HL-60 (cell line): ENCODE measurements around the gene CTIF.

ENCODE experiments used
- GABPA ChIP-seq: IDR thresholded peaks from 2 replicates; pipeline ENCODE4 v1.6.1; 2012; ENCODE audit warnings: low read depth
- POLR2AphosphoS5 ChIP-seq: IDR thresholded peaks from 2 replicates; pipeline ENCODE4 v1.6.1; 2012; ENCODE audit warnings: low read depth
- SPI1 ChIP-seq: IDR thresholded peaks from 2 replicates; pipeline ENCODE4 v1.6.1; 2012; ENCODE audit warnings: low read depth, mild to moderate bottlenecking, borderline replicate concordance
- TF ChIP-seq, protein P1 (sequence below): IDR thresholded peaks from one replicate; pipeline ENCODE4 v1.5.1; 2011; ENCODE audit warnings: low read length, control low read depth, inconsistent platforms; ENCODE audit not compliant: insufficient read depth
- TF ChIP-seq, protein P2 (sequence below): IDR thresholded peaks from 2 replicates; pipeline ENCODE4 v1.6.1; 2012; ENCODE audit warnings: low read depth; ENCODE audit not compliant: insufficient replicate concordance

DNA sequence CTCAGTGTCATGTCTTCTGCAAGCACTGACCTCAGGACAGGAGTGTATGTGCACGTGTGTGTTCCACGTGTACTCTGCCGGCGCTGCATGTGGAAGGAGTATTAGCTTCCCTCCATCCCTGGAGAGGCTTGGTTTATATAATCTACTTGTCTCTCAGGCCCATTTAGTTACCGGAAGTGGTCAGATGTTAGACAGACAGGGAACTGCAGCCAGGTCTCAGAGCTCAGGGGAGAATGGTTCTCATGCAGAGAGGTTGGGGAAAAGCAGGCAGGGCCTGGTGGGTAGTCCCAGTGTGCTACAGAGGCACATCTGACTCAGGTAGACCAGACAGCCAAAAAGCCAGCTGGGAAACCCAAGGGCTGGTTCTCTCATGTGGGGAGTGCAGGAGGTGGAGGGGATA, 167.9 kb downstream of the CTIF start:
- TF ChIP-seq, protein P1, sequence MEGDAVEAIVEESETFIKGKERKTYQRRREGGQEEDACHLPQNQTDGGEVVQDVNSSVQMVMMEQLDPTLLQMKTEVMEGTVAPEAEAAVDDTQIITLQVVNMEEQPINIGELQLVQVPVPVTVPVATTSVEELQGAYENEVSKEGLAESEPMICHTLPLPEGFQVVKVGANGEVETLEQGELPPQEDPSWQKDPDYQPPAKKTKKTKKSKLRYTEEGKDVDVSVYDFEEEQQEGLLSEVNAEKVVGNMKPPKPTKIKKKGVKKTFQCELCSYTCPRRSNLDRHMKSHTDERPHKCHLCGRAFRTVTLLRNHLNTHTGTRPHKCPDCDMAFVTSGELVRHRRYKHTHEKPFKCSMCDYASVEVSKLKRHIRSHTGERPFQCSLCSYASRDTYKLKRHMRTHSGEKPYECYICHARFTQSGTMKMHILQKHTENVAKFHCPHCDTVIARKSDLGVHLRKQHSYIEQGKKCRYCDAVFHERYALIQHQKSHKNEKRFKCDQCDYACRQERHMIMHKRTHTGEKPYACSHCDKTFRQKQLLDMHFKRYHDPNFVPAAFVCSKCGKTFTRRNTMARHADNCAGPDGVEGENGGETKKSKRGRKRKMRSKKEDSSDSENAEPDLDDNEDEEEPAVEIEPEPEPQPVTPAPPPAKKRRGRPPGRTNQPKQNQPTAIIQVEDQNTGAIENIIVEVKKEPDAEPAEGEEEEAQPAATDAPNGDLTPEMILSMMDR: no peak
- TF ChIP-seq POLR2AphosphoS5 (no peak), GABPA (no peak), SPI1 (no peak)
- TF ChIP-seq, protein P2, sequence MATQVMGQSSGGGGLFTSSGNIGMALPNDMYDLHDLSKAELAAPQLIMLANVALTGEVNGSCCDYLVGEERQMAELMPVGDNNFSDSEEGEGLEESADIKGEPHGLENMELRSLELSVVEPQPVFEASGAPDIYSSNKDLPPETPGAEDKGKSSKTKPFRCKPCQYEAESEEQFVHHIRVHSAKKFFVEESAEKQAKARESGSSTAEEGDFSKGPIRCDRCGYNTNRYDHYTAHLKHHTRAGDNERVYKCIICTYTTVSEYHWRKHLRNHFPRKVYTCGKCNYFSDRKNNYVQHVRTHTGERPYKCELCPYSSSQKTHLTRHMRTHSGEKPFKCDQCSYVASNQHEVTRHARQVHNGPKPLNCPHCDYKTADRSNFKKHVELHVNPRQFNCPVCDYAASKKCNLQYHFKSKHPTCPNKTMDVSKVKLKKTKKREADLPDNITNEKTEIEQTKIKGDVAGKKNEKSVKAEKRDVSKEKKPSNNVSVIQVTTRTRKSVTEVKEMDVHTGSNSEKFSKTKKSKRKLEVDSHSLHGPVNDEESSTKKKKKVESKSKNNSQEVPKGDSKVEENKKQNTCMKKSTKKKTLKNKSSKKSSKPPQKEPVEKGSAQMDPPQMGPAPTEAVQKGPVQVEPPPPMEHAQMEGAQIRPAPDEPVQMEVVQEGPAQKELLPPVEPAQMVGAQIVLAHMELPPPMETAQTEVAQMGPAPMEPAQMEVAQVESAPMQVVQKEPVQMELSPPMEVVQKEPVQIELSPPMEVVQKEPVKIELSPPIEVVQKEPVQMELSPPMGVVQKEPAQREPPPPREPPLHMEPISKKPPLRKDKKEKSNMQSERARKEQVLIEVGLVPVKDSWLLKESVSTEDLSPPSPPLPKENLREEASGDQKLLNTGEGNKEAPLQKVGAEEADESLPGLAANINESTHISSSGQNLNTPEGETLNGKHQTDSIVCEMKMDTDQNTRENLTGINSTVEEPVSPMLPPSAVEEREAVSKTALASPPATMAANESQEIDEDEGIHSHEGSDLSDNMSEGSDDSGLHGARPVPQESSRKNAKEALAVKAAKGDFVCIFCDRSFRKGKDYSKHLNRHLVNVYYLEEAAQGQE: no peak
